Liver (tissue), 9 donors: ENCODE measurements around the gene TBC1D5. TPM values are rescaled to one million over a fixed set of nuclear protein-coding genes. Genes with fewer than 3 reads are reported as not detected.

Source experiments
- DNase-seq: peaks from one replicate; pipeline ENCODE4 v3.0.0-alpha.2; 2017; ENCODE audit warnings: low spot score
- H3K27ac ChIP-seq, 2 donors: one replicate each; pipeline ENCODE4 v1.7.0; 2013; ENCODE audit warnings: inconsistent platforms in 2 of 2, low read length in 2 of 2, control low read depth in 1 of 2, low read depth in 1 of 2, mild to moderate bottlenecking in 1 of 2
- H3K27me3 ChIP-seq, 4 donors: one replicate each; pipeline versions ENCODE4 v1.6.1 to v1.7.0; 2013; ENCODE audit warnings: low read length in 3 of 4, inconsistent platforms in 1 of 4, mild to moderate bottlenecking in 1 of 4, moderate library complexity in 1 of 4; ENCODE audit not compliant: control insufficient read depth in 4 of 4, insufficient read depth in 4 of 4
- H3K36me3 ChIP-seq, 4 donors: one replicate each; pipeline versions ENCODE4 v1.6.1 to v1.7.0; 2013; ENCODE audit warnings: low read length in 3 of 4, mild to moderate bottlenecking in 3 of 4, low read depth in 1 of 4, moderate library complexity in 1 of 4; ENCODE audit not compliant: control insufficient read depth in 4 of 4, insufficient read depth in 3 of 4
- H3K4me1 ChIP-seq, 4 donors: one replicate each; pipeline versions ENCODE4 v1.6.1 to v1.7.0; 2013; ENCODE audit warnings: low read length in 3 of 4, mild to moderate bottlenecking in 3 of 4, moderate library complexity in 1 of 4; ENCODE audit not compliant: control insufficient read depth in 4 of 4, insufficient read depth in 4 of 4
- H3K4me3 ChIP-seq, 3 donors: one replicate each; pipeline versions ENCODE4 v1.6.1 to v1.7.0; 2013; ENCODE audit warnings: low read length in 3 of 3, control low read depth in 1 of 3, low read depth in 1 of 3, mild to moderate bottlenecking in 1 of 3
- H3K9ac ChIP-seq, 2 donors: one replicate each; pipeline ENCODE4 v1.7.0; 2013; ENCODE audit warnings: low read length in 2 of 2, mild to moderate bottlenecking in 2 of 2, moderate library complexity in 2 of 2, control low read depth in 1 of 2, low read depth in 1 of 2
- H3K9me3 ChIP-seq, 4 donors: one replicate each; pipeline versions ENCODE4 v1.6.1 to v1.7.0; 2013; ENCODE audit warnings: low read length in 3 of 4; ENCODE audit not compliant: control insufficient read depth in 4 of 4
- CTCF ChIP-seq: fragments of 150-350 bp; IDR thresholded peaks from 2 replicates; pipeline ENCODE4 v1.5.1; 2017; ENCODE audit warnings: improper control_type of control experiment, low read depth, low read length; ENCODE audit not compliant: missing input control
- FOXA2 ChIP-seq: IDR thresholded peaks from 2 replicates; pipeline ENCODE4 v1.6.1; 2016; ENCODE audit warnings: antibody characterized with exemption
- GABPA ChIP-seq, 2 donors: IDR thresholded peaks in 1 of 2; conservative IDR thresholded peaks in 1 of 2; 2 replicates each; pipeline ENCODE4 v1.6.1; 2016; ENCODE audit warnings: antibody characterized with exemption in 2 of 2, mild to moderate bottlenecking in 1 of 2, moderate library complexity in 1 of 2
- HNF4G ChIP-seq: IDR thresholded peaks from 2 replicates; pipeline ENCODE4 v1.6.1; 2016; ENCODE audit warnings: antibody characterized with exemption
- JUND ChIP-seq, 2 donors: IDR thresholded peaks; 2 replicates each; pipeline ENCODE4 v1.6.1; 2016; ENCODE audit warnings: antibody characterized with exemption in 2 of 2
- MAX ChIP-seq: IDR thresholded peaks from 2 replicates; pipeline ENCODE4 v1.6.1; 2016; ENCODE audit warnings: antibody characterized with exemption
- RAD21 ChIP-seq, 2 donors: IDR thresholded peaks; 2 replicates each; pipeline ENCODE4 v1.6.1; 2016; ENCODE audit warnings: antibody characterized with exemption in 2 of 2, mild to moderate bottlenecking in 2 of 2
- REST ChIP-seq: IDR thresholded peaks from 2 replicates; pipeline ENCODE4 v1.6.1; 2016; ENCODE audit warnings: antibody characterized with exemption, mild to moderate bottlenecking
- RXRA ChIP-seq, 2 donors: IDR thresholded peaks; 2 replicates each; pipeline ENCODE4 v1.6.1; 2017 to 2018; ENCODE audit warnings: antibody characterized with exemption in 2 of 2, mild to moderate bottlenecking in 1 of 2
- SP1 ChIP-seq: IDR thresholded peaks from 2 replicates; pipeline ENCODE4 v1.6.1; 2018; ENCODE audit warnings: antibody characterized with exemption, mild to moderate bottlenecking
- TAF1 ChIP-seq: conservative IDR thresholded peaks from 2 replicates; pipeline ENCODE4 v1.6.1; 2016; ENCODE audit warnings: antibody characterized with exemption, mild to moderate bottlenecking
- YY1 ChIP-seq: IDR thresholded peaks from 2 replicates; pipeline ENCODE4 v1.6.1; 2016; ENCODE audit warnings: antibody characterized with exemption, mild to moderate bottlenecking
- WGBS: extraction: QIAGEN DNeasy Blood & Tissue Kit; methylation state at CpG from one replicate; pipeline ENCODE4 v1.1.7; 2013; 5-methylcytosine and 5-hydroxymethylcytosine counted together
- polyA plus RNA-seq, 2 donors: library from polyadenylated mRNA; stranded (reverse) in 1 of 2; unstranded in 1 of 2; fragments of 200-250 nt in 1 of 2; fragments of >200 nt in 1 of 2; fragmentation: Nextera tagmentation in 1 of 2; extraction: Ambion mirVana in 1 of 2; gene quantifications; one replicate each; pipeline versions ENCODE4 v1.2.1 to v1.2.3, GENCODE V29; 2013 to 2015
- total RNA-seq, 2 donors: library from RNA; depleted of rRNA; stranded (reverse); fragments of >200 nt; gene quantifications; one replicate each; pipeline ENCODE4 v1.2.3, GENCODE V29; 2014
- donor health status: healthy.
- donor health status: healthy.
- donor health status: healthy.
- donor health status: healthy.
- donor health status: healthy.

The TBC1D5 gene
- total and polyA plus RNA-seq, 4 donors, result 9.1 to 45.6 (median 25.6) TPM

GRCh38 chr3:17260257-17260656 is 482.2 kb downstream of the TBC1D5 start:
- no peak for DNase-seq
- Histone ChIP-seq H3K27ac (no peak overlapping the region), H3K27me3 (no peaks in the 10 kb centered on the region), H3K9me3 (no peaks in the 10 kb centered on the region), H3K36me3 (no peaks in the 10 kb centered on the region), H3K4me1 (peaks cover 0 to 6% (median 0%) of the 10 kb centered on the region in 4 donors), H3K9ac (no peak overlapping the region), H3K4me3 (no peak overlapping the region)
- TF ChIP-seq FOXA2 (no peak), TAF1 (no peak), REST (no peak), JUND (IDR thresholded peaks at IDR 0.05) (no peak), MAX (no peak)

GRCh38 chr3:17259685-17260084 is 482.7 kb downstream of the TBC1D5 start:
- Histone ChIP-seq H3K27me3 (no peaks in the 10 kb centered on the region), H3K27ac (no peak overlapping the region), H3K4me1 (peaks cover 0 to 6% (median 0%) of the 10 kb centered on the region in 4 donors), H3K4me3 (no peak overlapping the region), H3K9me3 (no peaks in the 10 kb centered on the region), H3K9ac (no peak overlapping the region), H3K36me3 (no peaks in the 10 kb centered on the region)
- no peak for TF ChIP-seq FOXA2
- WGBS, result 86% methylated on average over 5 of the region's 5 CpGs
- DNase-seq, result no peak

- Histone ChIP-seq H3K9ac (no peak overlapping the region), H3K27me3 (no peaks in the 10 kb centered on the region), H3K4me1 (peaks cover 0 to 6% (median 0%) of the 10 kb centered on the region in 4 donors), H3K4me3 (no peak overlapping the region), H3K36me3 (no peaks in the 10 kb centered on the region), H3K9me3 (no peaks in the 10 kb centered on the region), H3K27ac (no peak overlapping the region)
- TF ChIP-seq HNF4G (no peak), MAX (no peak), GABPA (IDR thresholded peaks at IDR 0.05 in 1 of 2, conservative IDR thresholded peaks at IDR 0.05 in 1 of 2) (no peak), RAD21 (IDR thresholded peaks at IDR 0.05) (peak; percentile 84 to 85), RXRA (IDR thresholded peaks at IDR 0.05) (no peak), CTCF (peak; percentile 63), SP1 (no peak), YY1 (no peak)
- WGBS, result 19% methylated on average over 3 of the region's 3 CpGs
- no peak for DNase-seq
Measured at GRCh38 chr3:17258823-17259436, 483.5 kb downstream of the TBC1D5 start.
